Right lobe of liver (tissue), 4 donors: Measurements from ENCODE around the gene SLC26A8.

Experiments
- POLR2A ChIP-seq: fragments of 450-650 bp; IDR thresholded peaks from one replicate; pipeline ENCODE4 v1.6.1; 2017; ENCODE audit warnings: antibody characterized with exemption, mild to moderate bottlenecking
- TF ChIP-seq, protein P1 (sequence below), 4 donors: fragments of 200-600 bp in 3 of 4; fragments of 450-650 bp in 1 of 4; IDR thresholded peaks; one replicate each; pipeline versions ENCODE4 v1.5.1 to v1.8.0; 2016 to 2022; ENCODE audit warnings: antibody characterized with exemption in 4 of 4, mild to moderate bottlenecking in 2 of 4
- donor health status: DM: no; HTN: no; CAD: no.
- donor health status: DM: no; HTN: no; CAD: no.
- donor health status: DM: no; HTN: yes; CAD: no.

DNA sequence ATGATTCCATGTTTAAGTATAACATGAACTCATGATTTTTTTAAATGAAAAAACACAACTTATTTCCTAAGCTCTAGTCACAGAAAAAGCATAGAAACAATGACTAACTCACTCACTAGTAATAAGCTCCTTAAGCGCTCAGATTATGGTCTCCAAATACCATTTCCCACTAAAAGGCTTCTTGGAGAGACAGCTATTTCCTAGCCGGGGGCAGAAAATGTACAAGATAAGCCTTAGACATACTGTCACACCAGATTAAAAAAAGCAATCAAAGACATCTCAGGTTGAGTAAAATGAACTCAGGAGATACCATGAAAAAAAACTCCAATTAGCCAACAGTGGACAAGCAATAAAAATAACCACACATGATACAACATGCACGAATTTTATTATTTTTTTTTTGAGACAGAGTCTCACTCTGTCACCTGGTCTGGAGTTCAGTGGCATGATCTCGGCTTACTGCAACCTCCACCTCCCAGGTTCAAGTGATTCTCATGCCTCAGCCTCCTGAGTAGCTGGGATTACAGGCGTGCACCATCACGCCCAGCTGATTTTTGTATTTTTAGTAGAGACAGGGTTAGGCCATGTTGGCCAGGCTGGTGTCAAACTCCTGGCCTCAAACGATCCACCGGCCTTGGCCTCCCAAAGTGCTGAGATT is 118.5 kb downstream of the SLC26A8 start:
- TF ChIP-seq, protein P1, sequence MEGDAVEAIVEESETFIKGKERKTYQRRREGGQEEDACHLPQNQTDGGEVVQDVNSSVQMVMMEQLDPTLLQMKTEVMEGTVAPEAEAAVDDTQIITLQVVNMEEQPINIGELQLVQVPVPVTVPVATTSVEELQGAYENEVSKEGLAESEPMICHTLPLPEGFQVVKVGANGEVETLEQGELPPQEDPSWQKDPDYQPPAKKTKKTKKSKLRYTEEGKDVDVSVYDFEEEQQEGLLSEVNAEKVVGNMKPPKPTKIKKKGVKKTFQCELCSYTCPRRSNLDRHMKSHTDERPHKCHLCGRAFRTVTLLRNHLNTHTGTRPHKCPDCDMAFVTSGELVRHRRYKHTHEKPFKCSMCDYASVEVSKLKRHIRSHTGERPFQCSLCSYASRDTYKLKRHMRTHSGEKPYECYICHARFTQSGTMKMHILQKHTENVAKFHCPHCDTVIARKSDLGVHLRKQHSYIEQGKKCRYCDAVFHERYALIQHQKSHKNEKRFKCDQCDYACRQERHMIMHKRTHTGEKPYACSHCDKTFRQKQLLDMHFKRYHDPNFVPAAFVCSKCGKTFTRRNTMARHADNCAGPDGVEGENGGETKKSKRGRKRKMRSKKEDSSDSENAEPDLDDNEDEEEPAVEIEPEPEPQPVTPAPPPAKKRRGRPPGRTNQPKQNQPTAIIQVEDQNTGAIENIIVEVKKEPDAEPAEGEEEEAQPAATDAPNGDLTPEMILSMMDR (IDR thresholded peaks at IDR 0.05): no peak
- TF ChIP-seq POLR2A: no peak
